Activated naive CD8-positive, alpha-beta T cell treated with anti-CD3 and anti-CD28 coated beads for 36 hours (primary cell): ENCODE results near the gene STON1. TPM values are rescaled to one million over a fixed set of nuclear protein-coding genes. Genes with fewer than 3 reads are reported as not detected.
"Not testable (repeated sequence)": the region's sequence is repeated elsewhere in the genome, so short reads cannot be mapped to it uniquely, and the experiment has no call there.

Experiments used
- DNase-seq: peaks from one replicate; pipeline ENCODE4 v3.0.0; 2021
- H3K27ac Mint-ChIP-seq: one replicate; pipeline ENCODE4 v1.8.0; 2022; ENCODE audit warnings: mild to moderate bottlenecking, moderate library complexity, mixed read lengths
- H3K27me3 Mint-ChIP-seq: one replicate; pipeline ENCODE4 v1.8.0; 2022; ENCODE audit warnings: mild to moderate bottlenecking, mixed read lengths
- H3K36me3 Mint-ChIP-seq: one replicate; pipeline ENCODE4 v1.8.0; 2021; ENCODE audit warnings: mild to moderate bottlenecking, mixed read lengths
- H3K4me1 Mint-ChIP-seq: one replicate; pipeline ENCODE4 v1.8.0; 2021; ENCODE audit warnings: mixed read lengths
- H3K4me3 Mint-ChIP-seq: one replicate; pipeline ENCODE4 v1.8.0; 2022; ENCODE audit warnings: mild to moderate bottlenecking, moderate library complexity, mixed read lengths
- H3K9me3 Mint-ChIP-seq: one replicate; pipeline ENCODE4 v1.8.0; 2022; ENCODE audit warnings: mixed read lengths
- total RNA-seq, 2 experiments: library from RNA; stranded (reverse); gene quantifications; one replicate each; pipeline ENCODE4 v1.2.3, GENCODE V29; 2021

Gene STON1
- total RNA-seq, 2 experiments from 2014 or later: 0.62 to 0.80 TPM

- no peak for DNase-seq
- no peaks in the 10 kb centered on the region for H3K36me3 Mint-ChIP-seq
- H3K27me3 Mint-ChIP-seq: no peaks in the 10 kb centered on the region
- H3K9me3 Mint-ChIP-seq: no peaks in the 10 kb centered on the region
- no peak overlapping the region for H3K4me3 Mint-ChIP-seq
- no peaks in the 10 kb centered on the region for H3K4me1 Mint-ChIP-seq
- no peak overlapping the region for H3K27ac Mint-ChIP-seq
Observed at GRCh38 chr2:48607307-48608014, 77.5 kb downstream of the STON1 start.

DNA sequence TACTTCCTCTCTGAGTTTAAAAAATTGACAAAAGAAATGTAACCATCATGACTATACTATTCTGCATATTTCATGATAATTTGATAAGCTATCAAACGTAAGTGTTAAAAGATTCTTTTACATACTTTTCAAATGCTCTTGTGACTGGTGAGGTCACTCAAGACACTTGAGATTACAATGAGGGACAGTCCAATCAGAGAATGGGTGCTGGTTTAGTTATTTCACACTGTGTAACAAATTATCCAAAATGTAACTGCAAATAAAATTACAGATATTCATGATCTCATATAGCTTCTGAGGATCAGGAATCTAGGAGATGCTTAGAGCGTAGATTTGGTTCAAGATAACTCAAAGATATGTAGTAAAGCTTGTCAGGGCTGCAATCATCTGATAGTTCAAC is 83.3 kb downstream of the STON1 start:
- no peak overlapping the region for H3K27ac Mint-ChIP-seq
- H3K4me1 Mint-ChIP-seq: no peaks in the 10 kb centered on the region
- DNase-seq: no peak
- H3K9me3 Mint-ChIP-seq: no peaks in the 10 kb centered on the region
- H3K27me3 Mint-ChIP-seq: peaks cover 9% of the 10 kb centered on the region
- no peak overlapping the region for H3K4me3 Mint-ChIP-seq
- H3K36me3 Mint-ChIP-seq: no peaks in the 10 kb centered on the region

- not testable (repeated sequence) for H3K9me3 Mint-ChIP-seq, H3K36me3 Mint-ChIP-seq, DNase-seq, H3K4me3 Mint-ChIP-seq, H3K27me3 Mint-ChIP-seq, H3K27ac Mint-ChIP-seq, H3K4me1 Mint-ChIP-seq
Observed at GRCh38 chr2:48614581-48614980, 84.6 kb downstream of the STON1 start.

- Mint-ChIP-seq H3K9me3 (no peaks in the 10 kb centered on the region), H3K4me3 (peak within 1 kb of the TSS; percentile 22), H3K27me3 (peaks cover 10% of the 10 kb centered on the region), H3K4me1 (no peaks in the 10 kb centered on the region), H3K27ac (no peak within 1 kb of the TSS), H3K36me3 (no peaks in the 10 kb centered on the region)
- DNase-seq: no peak
Observed at GRCh38 chr2:48617618-48618017, 87.7 kb downstream of the STON1 start, which contains the start of gene GTF2A1L. GTF2A1L (plus strand) TSS chr2:48617856; CDS start chr2:48617875, 19 bp downstream.

- Mint-ChIP-seq H3K4me1 (no peaks in the 10 kb centered on the region), H3K36me3 (no peaks in the 10 kb centered on the region), H3K27me3 (peaks cover 10% of the 10 kb centered on the region), H3K27ac (no peak overlapping the region), H3K9me3 (no peaks in the 10 kb centered on the region), H3K4me3 (no peak overlapping the region)
- DNase-seq: no peak
Observed at GRCh38 chr2:48619526-48619925, 89.6 kb downstream of the STON1 start.

DNA sequence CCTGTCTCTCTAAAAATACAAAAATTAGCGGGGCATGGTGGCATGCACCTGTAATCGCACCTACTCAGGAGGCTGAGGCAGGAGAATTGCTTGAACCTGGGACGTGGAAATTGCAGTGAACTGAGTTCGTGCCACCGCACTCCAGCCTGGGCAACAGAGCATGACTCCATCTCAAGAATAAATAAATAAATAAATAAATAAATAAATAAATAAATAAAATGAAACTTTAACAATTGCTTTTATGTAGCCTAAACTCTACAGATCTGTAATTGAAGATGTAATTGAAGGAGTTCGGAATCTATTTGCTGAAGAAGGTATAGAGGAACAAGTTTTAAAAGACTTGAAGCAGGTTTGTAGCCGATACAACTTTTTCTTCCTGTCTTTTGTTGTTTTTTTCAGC is 90.7 kb downstream of the STON1 start:
- H3K36me3 Mint-ChIP-seq: no peaks in the 10 kb centered on the region
- no peaks in the 10 kb centered on the region for H3K4me1 Mint-ChIP-seq

GRCh38 chr2:48622691-48623090 is 92.7 kb downstream of the STON1 start:
- H3K27me3 Mint-ChIP-seq, H3K36me3 Mint-ChIP-seq, H3K4me3 Mint-ChIP-seq, H3K9me3 Mint-ChIP-seq, DNase-seq, H3K4me1 Mint-ChIP-seq, H3K27ac Mint-ChIP-seq: not testable (repeated sequence)

More for the DNA sequence above, 90.7 kb downstream of the STON1 start:
- H3K9me3 Mint-ChIP-seq: no peaks in the 10 kb centered on the region
- H3K4me3 Mint-ChIP-seq: no peak overlapping the region
- peaks cover 10% of the 10 kb centered on the region for H3K27me3 Mint-ChIP-seq
- no peak for DNase-seq
- no peak overlapping the region for H3K27ac Mint-ChIP-seq

DNA sequence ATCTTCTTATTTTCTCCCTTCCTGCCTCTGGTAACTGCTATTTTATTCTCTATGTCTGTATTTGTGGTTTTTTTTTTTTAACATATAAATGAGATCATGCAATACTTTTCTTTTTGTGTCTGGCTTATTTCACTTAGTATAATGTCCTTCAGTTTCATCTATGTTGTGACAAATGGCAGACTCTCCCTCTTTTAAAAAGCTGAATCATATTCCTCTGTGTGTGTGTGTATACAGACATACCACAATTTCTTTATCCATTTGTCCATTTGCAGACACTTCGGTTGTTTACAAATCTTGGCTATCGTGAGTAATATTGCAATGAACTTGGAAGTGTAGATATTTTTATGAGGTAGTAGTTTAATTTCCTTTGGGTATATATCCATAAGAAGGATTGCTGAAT is 94.7 kb downstream of the STON1 start:
- Mint-ChIP-seq H3K27ac (no peak overlapping the region), H3K9me3 (peaks cover 5% of the 10 kb centered on the region), H3K4me1 (no peaks in the 10 kb centered on the region), H3K36me3 (no peaks in the 10 kb centered on the region), H3K4me3 (no peak overlapping the region), H3K27me3 (no peaks in the 10 kb centered on the region)
- DNase-seq: no peak

- H3K4me1 Mint-ChIP-seq: no peaks in the 10 kb centered on the region
- peaks cover 10% of the 10 kb centered on the region for H3K27me3 Mint-ChIP-seq
- no peak overlapping the region for H3K27ac Mint-ChIP-seq
- peaks cover 5% of the 10 kb centered on the region for H3K9me3 Mint-ChIP-seq
- H3K36me3 Mint-ChIP-seq: no peaks in the 10 kb centered on the region
- DNase-seq: no peak
- H3K4me3 Mint-ChIP-seq: no peak overlapping the region
Observed at GRCh38 chr2:48626047-48626446, 96.1 kb downstream of the STON1 start.

DNA sequence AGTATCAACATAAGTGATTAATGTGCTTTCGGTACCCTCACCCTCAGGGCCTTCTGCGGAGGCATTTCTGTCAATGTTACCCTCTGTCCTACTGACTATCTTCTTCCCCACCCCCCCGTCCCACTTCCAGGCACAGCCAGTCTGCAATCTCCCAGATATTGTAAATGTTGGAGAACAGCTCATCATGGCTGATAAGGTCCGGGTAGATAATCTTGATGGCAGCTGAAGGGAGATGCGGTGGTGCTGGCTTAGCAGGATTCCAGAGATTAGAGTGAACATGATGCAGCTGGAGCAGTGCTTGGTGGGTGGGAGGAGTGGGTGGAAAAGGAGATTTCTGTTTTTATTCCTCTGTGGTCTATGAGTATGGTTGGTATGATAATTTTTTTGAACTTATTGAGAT is 103.2 kb downstream of the STON1 start:
- DNase-seq: no peak
- peaks cover 37% of the 10 kb centered on the region for H3K27me3 Mint-ChIP-seq
- H3K36me3 Mint-ChIP-seq: no peaks in the 10 kb centered on the region
- no peaks in the 10 kb centered on the region for H3K4me1 Mint-ChIP-seq
- no peak overlapping the region for H3K4me3 Mint-ChIP-seq
- no peak overlapping the region for H3K27ac Mint-ChIP-seq
- H3K9me3 Mint-ChIP-seq: no peaks in the 10 kb centered on the region

DNA sequence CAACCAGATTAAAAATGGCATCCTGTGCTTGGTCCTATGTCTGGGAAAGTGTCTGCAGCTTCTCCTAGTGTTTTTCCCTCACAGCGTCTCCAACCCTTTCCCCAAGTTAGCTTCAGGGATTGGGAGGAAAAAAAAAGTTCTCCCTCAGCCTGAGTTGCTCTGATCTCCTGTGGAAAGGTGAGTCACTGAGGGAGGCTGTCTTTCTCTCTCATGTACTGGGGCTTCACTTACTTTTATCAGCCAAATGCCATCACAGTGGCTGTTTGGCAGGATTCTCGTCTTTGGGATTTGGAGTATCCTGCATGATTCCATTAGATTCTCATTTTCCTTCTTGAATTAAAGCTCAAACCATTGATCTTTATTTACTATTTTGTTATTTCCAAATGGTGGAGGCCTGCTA is 105.8 kb downstream of the STON1 start:
- Mint-ChIP-seq H3K4me3 (no peak overlapping the region), H3K36me3 (no peaks in the 10 kb centered on the region), H3K27me3 (peaks cover 32% of the 10 kb centered on the region), H3K4me1 (no peaks in the 10 kb centered on the region), H3K9me3 (no peaks in the 10 kb centered on the region), H3K27ac (no peak overlapping the region)
- DNase-seq: no peak

GRCh38 chr2:48638261-48638660 is 108.3 kb downstream of the STON1 start:
- Mint-ChIP-seq H3K4me3 (no peak overlapping the region), H3K27ac (no peak overlapping the region), H3K9me3 (no peaks in the 10 kb centered on the region), H3K4me1 (no peaks in the 10 kb centered on the region), H3K27me3 (peaks cover 21% of the 10 kb centered on the region), H3K36me3 (no peaks in the 10 kb centered on the region)
- DNase-seq: no peak

Other genes starting within 250 kb of the STON1 start
- gene FOXN2, start 215.5 kb upstream of the STON1 start, total RNA-seq: 10 to 100 TPM; 54.7 to 55.9 TPM
- 10 to 100 TPM; 20.2 to 20.3 TPM for gene PPP1R21, start 89.4 kb upstream of the STON1 start, total RNA-seq
- gene GTF2A1L, start 87.7 kb downstream of the STON1 start, total RNA-seq: not detected
- not detected for gene LHCGR, start 225.6 kb downstream of the STON1 start, total RNA-seq